Astrocyte (in vitro differentiated cells and primary cell): Measurements from ENCODE around the gene CERT1. TPM values are rescaled to one million over a fixed set of nuclear protein-coding genes. Genes with fewer than 3 reads are reported as not detected.

ENCODE experiments used
- DNase-seq: peaks from one replicate; pipeline ENCODE4 v3.0.0-alpha.2; 2010; ENCODE audit warnings: low read depth
- FAIRE-seq: peaks from 2 replicates; lab custom pipeline; 2011; peaks lifted over from hg19 to GRCh38; lab: Jason Lieb, UNC
- H2AFZ ChIP-seq: 2 replicates; pipeline ENCODE4 v1.6.0; 2012; ENCODE audit warnings: low read depth, low read length, inconsistent platforms
- H3K27ac ChIP-seq: 2 replicates; pipeline ENCODE4 v1.5.1; 2011; ENCODE audit warnings: low read depth, low read length, inconsistent platforms
- H3K27me3 ChIP-seq: 2 replicates; pipeline ENCODE4 v1.6.0; 2011; ENCODE audit warnings: low read length, inconsistent platforms; ENCODE audit not compliant: insufficient read depth
- H3K36me3 ChIP-seq: 2 replicates; pipeline ENCODE4 v1.5.1; 2011; ENCODE audit warnings: low read length, inconsistent platforms; ENCODE audit not compliant: insufficient read depth
- H3K4me1 ChIP-seq: 2 replicates; pipeline ENCODE4 v1.5.1; 2011; ENCODE audit warnings: low read length, inconsistent platforms; ENCODE audit not compliant: insufficient read depth
- H3K4me2 ChIP-seq: 2 replicates; pipeline ENCODE4 v1.6.0; 2012; ENCODE audit warnings: low read length, inconsistent platforms
- H3K4me3 ChIP-seq: 2 replicates; pipeline ENCODE4 v1.5.1; 2011; ENCODE audit warnings: low read depth, mild to moderate bottlenecking, low read length, inconsistent platforms; ENCODE audit not compliant: insufficient read depth
- H3K79me2 ChIP-seq: 2 replicates; pipeline ENCODE4 v1.6.0; 2012; ENCODE audit warnings: mild to moderate bottlenecking, low read length, inconsistent platforms; ENCODE audit not compliant: insufficient read depth
- H3K9ac ChIP-seq: 2 replicates; pipeline ENCODE4 v1.6.0; 2012; ENCODE audit warnings: mild to moderate bottlenecking, low read length, inconsistent platforms
- H3K9me3 ChIP-seq: 2 replicates; pipeline ENCODE4 v1.5.1; 2012; ENCODE audit warnings: low read depth, mild to moderate bottlenecking, low read length, inconsistent platforms; ENCODE audit not compliant: insufficient read depth
- H4K20me1 ChIP-seq: 2 replicates; pipeline ENCODE4 v1.6.0; 2012; ENCODE audit warnings: low read length, inconsistent platforms; ENCODE audit not compliant: insufficient read depth
- H3K27ac Mint-ChIP-seq: one replicate; pipeline ENCODE4 v1.8.0; 2021; ENCODE audit warnings: mild to moderate bottlenecking, mixed read lengths; ENCODE audit not compliant: unreplicated experiment
- H3K27me3 Mint-ChIP-seq: one replicate; pipeline ENCODE4 v1.8.0; 2021; ENCODE audit warnings: low read depth, mixed read lengths; ENCODE audit not compliant: unreplicated experiment
- H3K36me3 Mint-ChIP-seq: one replicate; pipeline ENCODE4 v1.8.0; 2021; ENCODE audit warnings: low read depth, mixed read lengths; ENCODE audit not compliant: unreplicated experiment
- H3K4me1 Mint-ChIP-seq: one replicate; pipeline ENCODE4 v1.8.0; 2021; ENCODE audit warnings: low read depth, mixed read lengths; ENCODE audit not compliant: unreplicated experiment
- H3K4me3 Mint-ChIP-seq: one replicate; pipeline ENCODE4 v1.8.0; 2021; ENCODE audit warnings: mild to moderate bottlenecking, moderate library complexity, mixed read lengths; ENCODE audit not compliant: unreplicated experiment
- H3K9me3 Mint-ChIP-seq: one replicate; pipeline ENCODE4 v1.8.0; 2021; ENCODE audit warnings: mild to moderate bottlenecking, mixed read lengths; ENCODE audit not compliant: unreplicated experiment
- CTCF ChIP-seq: IDR thresholded peaks from 2 replicates; pipeline ENCODE4 v1.5.1; 2011; ENCODE audit warnings: low read depth, mild to moderate bottlenecking, inconsistent platforms, low read length, moderate library complexity; ENCODE audit not compliant: insufficient read depth
- EZH2 ChIP-seq: IDR thresholded peaks from 2 replicates; pipeline ENCODE4 v1.6.1; 2012; ENCODE audit warnings: mild to moderate bottlenecking, low read length, inconsistent platforms; ENCODE audit not compliant: insufficient read depth
- total RNA-seq: library from RNA; stranded (reverse); gene quantifications from 2 replicates; pipeline ENCODE4 v1.2.1, GENCODE V29; 2021

CERT1 gene
- total RNA-seq, 1 donor from 2014 or later, result 29.6 TPM

- peaks cover 6% of the 10 kb centered on the region for H3K4me1 Mint-ChIP-seq
- no peak for FAIRE-seq
- H3K9me3 Mint-ChIP-seq, result no peaks in the 10 kb centered on the region
Measured at GRCh38 chr5:75361310-75361709, 150.1 kb downstream of the CERT1 start.

GRCh38 chr5:75358117-75358516 lies 153.3 kb downstream of the CERT1 start:
- peaks cover 77% of the 10 kb centered on the region for H3K36me3 ChIP-seq
- H3K4me1 Mint-ChIP-seq, result peaks cover 8% of the 10 kb centered on the region
- H3K79me2 ChIP-seq, result no peaks in the 10 kb centered on the region
- no peaks in the 10 kb centered on the region for H3K4me1 ChIP-seq
- H3K27me3 ChIP-seq, result no peaks in the 10 kb centered on the region
- H3K9me3 Mint-ChIP-seq, result no peaks in the 10 kb centered on the region
- no peak overlapping the region for H3K27ac ChIP-seq
- FAIRE-seq, result no peak
- no peak overlapping the region for H3K4me2 ChIP-seq
- peaks cover 9% of the 10 kb centered on the region for H4K20me1 ChIP-seq
- H3K27ac Mint-ChIP-seq, result no peak overlapping the region
- H2AFZ ChIP-seq, result no peak overlapping the region
- H3K9ac ChIP-seq, result no peak overlapping the region
- no peak overlapping the region for H3K4me3 ChIP-seq
- DNase-seq, result no peak
- H3K9me3 ChIP-seq, result no peaks in the 10 kb centered on the region
- TF ChIP-seq CTCF, result no peak
- TF ChIP-seq EZH2, result no peak
- H3K27me3 Mint-ChIP-seq, result no peaks in the 10 kb centered on the region
- no peak overlapping the region for H3K4me3 Mint-ChIP-seq
- peaks cover 7% of the 10 kb centered on the region for H3K36me3 Mint-ChIP-seq

More at GRCh38 chr5:75361310-75361709, 150.1 kb downstream of the CERT1 start:
- Histone ChIP-seq H3K36me3 (peaks cover 56% of the 10 kb centered on the region), H4K20me1 (peaks cover 12% of the 10 kb centered on the region), H3K27ac (no peak overlapping the region), H3K27me3 (no peaks in the 10 kb centered on the region), H3K79me2 (no peaks in the 10 kb centered on the region), H3K9ac (no peak overlapping the region), H3K4me1 (no peaks in the 10 kb centered on the region), H3K9me3 (no peaks in the 10 kb centered on the region), H2AFZ (no peak overlapping the region), H3K4me2 (no peak overlapping the region), H3K4me3 (no peak overlapping the region)
- TF ChIP-seq EZH2 (no peak), CTCF (no peak)
- H3K36me3 Mint-ChIP-seq, result peaks cover 7% of the 10 kb centered on the region
- H3K27ac Mint-ChIP-seq, result no peak overlapping the region
- no peak overlapping the region for H3K4me3 Mint-ChIP-seq
- no peaks in the 10 kb centered on the region for H3K27me3 Mint-ChIP-seq
- no peak for DNase-seq

GRCh38 chr5:75356719-75357118 lies 154.7 kb downstream of the CERT1 start:
- H3K36me3 ChIP-seq, result peaks cover 79% of the 10 kb centered on the region
- no peaks in the 10 kb centered on the region for H3K27me3 Mint-ChIP-seq
- H3K9ac ChIP-seq, result no peak overlapping the region
- peaks cover 9% of the 10 kb centered on the region for H4K20me1 ChIP-seq
- H3K4me2 ChIP-seq, result no peak overlapping the region
- no peak overlapping the region for H2AFZ ChIP-seq
- no peak for FAIRE-seq
- DNase-seq, result no peak
- H3K9me3 Mint-ChIP-seq, result no peaks in the 10 kb centered on the region
- no peak overlapping the region for H3K27ac ChIP-seq
- no peaks in the 10 kb centered on the region for H3K27me3 ChIP-seq
- no peaks in the 10 kb centered on the region for H3K4me1 ChIP-seq
- H3K4me1 Mint-ChIP-seq, result peaks cover 8% of the 10 kb centered on the region
- H3K9me3 ChIP-seq, result no peaks in the 10 kb centered on the region
- peaks cover 8% of the 10 kb centered on the region for H3K36me3 Mint-ChIP-seq
- no peak overlapping the region for H3K4me3 Mint-ChIP-seq
- no peak for TF ChIP-seq EZH2
- TF ChIP-seq CTCF, result no peak
- no peaks in the 10 kb centered on the region for H3K79me2 ChIP-seq
- H3K4me3 ChIP-seq, result no peak overlapping the region
- H3K27ac Mint-ChIP-seq, result no peak overlapping the region
